H1 (cell line): ENCODE results near the gene PKMYT1. TPM values are rescaled to one million over a fixed set of nuclear protein-coding genes. Genes with fewer than 3 reads are reported as not detected.

Experiments
- CTCF ChIA-PET: fragments of 300-600 bp; sonication (Branson Sonifier 250); formaldehyde crosslinking; loops from one replicate; lab custom pipeline; 2021; ENCODE audit not compliant: partially characterized antibody; lab: Charles Lee
- POLR2A ChIA-PET: fragments of 300-600 bp; sonication (Branson Sonifier 250); formaldehyde crosslinking; loops from one replicate; lab custom pipeline; 2021; ENCODE audit warnings: inconsistent platforms; ENCODE audit not compliant: partially characterized antibody; lab: Charles Lee
- DNase-seq, 2 experiments: peaks; one replicate each; pipeline versions ENCODE4 v3.0.0 to v3.0.0-alpha.2; 2010 to 2022; ENCODE audit warnings: low spot score in 2 of 2, low read depth in 1 of 2, mixed read lengths in 1 of 2
- FAIRE-seq: peaks from 2 replicates; lab custom pipeline; 2011; peaks lifted over from hg19 to GRCh38; lab: Jason Lieb, UNC
- H2AFZ ChIP-seq: 2 replicates; pipeline ENCODE4 v1.8.1; 2012; ENCODE audit warnings: low read length, inconsistent platforms
- H2AK5ac ChIP-seq: 2 replicates; pipeline ENCODE4 v1.6.1; 2013; ENCODE audit warnings: low read depth, low read length
- H2BK120ac ChIP-seq: replicated peaks from 2 replicates; pipeline ENCODE3; 2013; ENCODE audit warnings: low read depth, low read length, inconsistent platforms
- H2BK12ac ChIP-seq: 2 replicates; pipeline ENCODE4 v1.6.1; 2013; ENCODE audit warnings: low read depth, low read length
- H2BK15ac ChIP-seq: 2 replicates; pipeline ENCODE4 v1.6.1; 2013; ENCODE audit warnings: low read length
- H2BK20ac ChIP-seq: 2 replicates; pipeline ENCODE4 v1.6.1; 2013; ENCODE audit warnings: low read length
- H2BK5ac ChIP-seq: 2 replicates; pipeline ENCODE4 v1.6.1; 2013; ENCODE audit warnings: low read depth, low read length
- H3K14ac ChIP-seq: 2 replicates; pipeline ENCODE4 v1.6.1; 2013; ENCODE audit warnings: inconsistent platforms; ENCODE audit not compliant: insufficient read length
- H3K18ac ChIP-seq: 2 replicates; pipeline ENCODE4 v1.6.1; 2013; ENCODE audit warnings: low read length; ENCODE audit errors: extremely low read depth
- H3K23ac ChIP-seq: 2 replicates; pipeline ENCODE4 v1.6.1; 2013; ENCODE audit warnings: inconsistent platforms; ENCODE audit not compliant: insufficient read length
- H3K23me2 ChIP-seq: 2 replicates; pipeline ENCODE4 v1.6.1; 2013; ENCODE audit warnings: low read depth, low read length
- H3K27ac ChIP-seq: 2 replicates; pipeline ENCODE4 v1.6.1; 2011; ENCODE audit warnings: low read depth, low read length, inconsistent platforms
- H3K27me3 ChIP-seq, 4 experiments: replicated peaks in 1 of 4; 1 replicate in 1 of 4; 2 replicates in 3 of 4; pipeline versions ENCODE4 v1.6.1 to v1.8.1; 2011 to 2013; ENCODE audit warnings: low read length in 3 of 4, mild to moderate bottlenecking in 3 of 4, inconsistent platforms in 2 of 4, mixed read lengths in 2 of 4, moderate library complexity in 1 of 4; ENCODE audit not compliant: control insufficient read depth in 3 of 4, insufficient read depth in 3 of 4; ENCODE audit errors: extremely low read depth in 1 of 4
- H3K36me3 ChIP-seq, 4 experiments: 2 replicates each; pipeline versions ENCODE4 v1.6.1 to v1.8.1; 2011 to 2013; ENCODE audit warnings: mild to moderate bottlenecking in 4 of 4, low read length in 3 of 4, moderate library complexity in 2 of 4, control low read depth in 1 of 4, inconsistent platforms in 1 of 4; ENCODE audit not compliant: insufficient read depth in 4 of 4, control insufficient read depth in 2 of 4
- H3K4ac ChIP-seq: replicated peaks from 2 replicates; pipeline ENCODE3; 2013; ENCODE audit warnings: low read length, low read depth, mixed read lengths, inconsistent platforms; ENCODE audit not compliant: insufficient read length
- H3K4me1 ChIP-seq, 4 experiments: replicated peaks in 1 of 4; 1 replicate in 1 of 4; 2 replicates in 3 of 4; pipeline versions ENCODE4 v1.6.1 to v1.8.1; 2011 to 2013; ENCODE audit warnings: low read length in 3 of 4, inconsistent platforms in 2 of 4, mixed read lengths in 1 of 4; ENCODE audit not compliant: insufficient read depth in 4 of 4, control insufficient read depth in 3 of 4
- H3K4me2 ChIP-seq, 2 experiments: 2 replicates each; pipeline versions ENCODE4 v1.6.1 to v1.8.1; 2011 to 2013; ENCODE audit warnings: low read depth in 2 of 2, low read length in 2 of 2, control low read depth in 1 of 2, inconsistent platforms in 1 of 2, mild to moderate bottlenecking in 1 of 2; ENCODE audit not compliant: insufficient read depth in 1 of 2
- H3K4me3 ChIP-seq, 4 experiments: fragments of 200-600, 300-600 bp in 1 of 4; sonication (generic), shearing (Covaris generic), sonication (Bioruptor Twin) in 1 of 4; 2 replicates each; pipeline versions ENCODE4 v1.5.1 to v1.8.1; 2011 to 2016; ENCODE audit warnings: low read length in 4 of 4, low read depth in 3 of 4, control low read depth in 2 of 4, inconsistent platforms in 2 of 4, mild to moderate bottlenecking in 2 of 4, mixed read lengths in 1 of 4, moderate library complexity in 1 of 4; ENCODE audit not compliant: insufficient read depth in 2 of 4; ENCODE audit errors: extremely low read depth in 1 of 4
- H3K56ac ChIP-seq: replicated peaks from 2 replicates; pipeline ENCODE3; 2013; ENCODE audit warnings: low read depth, mild to moderate bottlenecking, mixed read lengths, low read length, inconsistent platforms; ENCODE audit not compliant: insufficient read length
- H3K79me1 ChIP-seq: 2 replicates; pipeline ENCODE4 v1.6.1; 2013; ENCODE audit warnings: low read depth, low read length, control low read depth
- H3K79me2 ChIP-seq, 2 experiments: 2 replicates each; pipeline versions ENCODE4 v1.6.1 to v1.8.1; 2012 to 2013; ENCODE audit warnings: low read length in 2 of 2, mild to moderate bottlenecking in 2 of 2, inconsistent platforms in 1 of 2; ENCODE audit not compliant: insufficient read depth in 2 of 2, control insufficient read depth in 1 of 2
- H3K9ac ChIP-seq, 4 experiments: replicated peaks in 1 of 4; 1 replicate in 1 of 4; 2 replicates in 3 of 4; pipeline versions ENCODE4 v1.6.1 to v1.8.1; 2011 to 2013; ENCODE audit warnings: low read depth in 3 of 4, low read length in 3 of 4, control low read depth in 2 of 4, mild to moderate bottlenecking in 2 of 4, moderate library complexity in 2 of 4, inconsistent platforms in 1 of 4; ENCODE audit errors: extremely low read depth in 1 of 4
- H3K9me3 ChIP-seq, 2 experiments: 2 replicates each; pipeline versions ENCODE4 v1.6.1 to v1.8.1; 2012 to 2013; ENCODE audit warnings: mild to moderate bottlenecking in 2 of 2, moderate library complexity in 2 of 2, control low read depth in 1 of 2, inconsistent platforms in 1 of 2, low read depth in 1 of 2, low read length in 1 of 2, mixed read lengths in 1 of 2; ENCODE audit not compliant: insufficient read depth in 2 of 2
- H4K20me1 ChIP-seq, 2 experiments: replicated peaks in 1 of 2; 2 replicates each; pipeline versions ENCODE3 to v1.8.1; 2011 to 2013; ENCODE audit warnings: inconsistent platforms in 2 of 2, low read length in 2 of 2, mild to moderate bottlenecking in 1 of 2; ENCODE audit not compliant: insufficient read depth in 2 of 2, control insufficient read depth in 1 of 2
- H4K5ac ChIP-seq: 2 replicates; pipeline ENCODE4 v1.6.1; 2013; ENCODE audit warnings: low read length, low read depth, mixed read lengths, inconsistent platforms; ENCODE audit not compliant: insufficient read length
- H4K8ac ChIP-seq: 2 replicates; pipeline ENCODE4 v1.8.0; 2013; ENCODE audit warnings: mild to moderate bottlenecking, moderate library complexity, low read length, inconsistent platforms; ENCODE audit not compliant: insufficient read depth; ENCODE audit errors: extremely low read depth
- H4K91ac ChIP-seq: replicated peaks from 2 replicates; pipeline ENCODE3; 2013; ENCODE audit warnings: low read length, mixed read lengths, inconsistent platforms; ENCODE audit not compliant: insufficient read length
- CHD1 ChIP-seq: IDR thresholded peaks from 2 replicates; pipeline ENCODE4 v1.6.1; 2012; ENCODE audit warnings: low read depth, low read length, improper control_type of control experiment
- CTBP2 ChIP-seq: IDR thresholded peaks from 2 replicates; pipeline ENCODE4 v1.7.0; 2011; ENCODE audit warnings: borderline replicate concordance, mild to moderate bottlenecking, moderate library complexity, mixed read lengths, low read length; ENCODE audit not compliant: insufficient read depth, insufficient read length
- FOSL1 ChIP-seq: IDR thresholded peaks from 2 replicates; pipeline ENCODE4 v1.6.1; 2011; ENCODE audit warnings: mild to moderate bottlenecking, low read depth, low read length, moderate library complexity; ENCODE audit not compliant: insufficient read depth
- POLR2A ChIP-seq, 2 experiments: IDR thresholded peaks; 1 replicate in 1 of 2; 2 replicates in 1 of 2; pipeline ENCODE4 v1.6.1; 2011; ENCODE audit warnings: low read depth in 2 of 2, low read length in 2 of 2, mild to moderate bottlenecking in 2 of 2; ENCODE audit errors: control extremely low read depth in 1 of 2
- POLR2AphosphoS5 ChIP-seq: IDR thresholded peaks from 2 replicates; pipeline ENCODE4 v1.6.1; 2011; ENCODE audit warnings: low read depth, low read length
- RAD21 ChIP-seq, 2 experiments: IDR thresholded peaks in 1 of 2; conservative IDR thresholded peaks in 1 of 2; 2 replicates each; pipeline ENCODE4 v1.6.1; 2011; ENCODE audit warnings: low read depth in 2 of 2, low read length in 2 of 2, improper control_type of control experiment in 1 of 2, inconsistent platforms in 1 of 2, mild to moderate bottlenecking in 1 of 2, moderate library complexity in 1 of 2
- SAP30 ChIP-seq: fragments of 300-600 bp; sonication (generic); IDR thresholded peaks from 2 replicates; pipeline ENCODE4 v1.7.1; 2012; ENCODE audit warnings: low read length, moderate library complexity, mild to moderate bottlenecking, inconsistent platforms; ENCODE audit not compliant: insufficient read depth, insufficient replicate concordance
- SIN3A ChIP-seq, 2 experiments: IDR thresholded peaks in 1 of 2; conservative IDR thresholded peaks in 1 of 2; 2 replicates each; pipeline ENCODE4 v1.6.1; 2011 to 2012; ENCODE audit warnings: low read length in 2 of 2, improper control_type of control experiment in 1 of 2, low read depth in 1 of 2, mild to moderate bottlenecking in 1 of 2
- SP2 ChIP-seq: IDR thresholded peaks from 2 replicates; pipeline ENCODE4 v1.6.1; 2012; ENCODE audit warnings: mild to moderate bottlenecking, low read length, inconsistent platforms
- TAF1 ChIP-seq: IDR thresholded peaks from 2 replicates; pipeline ENCODE4 v1.6.1; 2011; ENCODE audit warnings: mild to moderate bottlenecking, low read depth, low read length
- TAF7 ChIP-seq: optimal IDR thresholded peaks from 2 replicates; pipeline ENCODE3; 2011; ENCODE audit warnings: low read depth, mild to moderate bottlenecking, inconsistent platforms, low read length, moderate library complexity, borderline replicate concordance
- TBP ChIP-seq: IDR thresholded peaks from 2 replicates; pipeline ENCODE4 v1.6.1; 2011; ENCODE audit warnings: low read depth, low read length, improper control_type of control experiment
- YY1 ChIP-seq: IDR thresholded peaks from 2 replicates; pipeline ENCODE4 v1.6.1; 2011; ENCODE audit warnings: low read depth, mild to moderate bottlenecking, low read length
- WGBS, 2 experiments: shearing (Covaris generic) in 1 of 2; methylation state at CpG; one replicate each; pipeline versions ENCODE4 v1.1.6 to v1.1.7; 2013 to 2015; ENCODE audit warnings: low lambda C conversion rate in 2 of 2, mixed read lengths in 2 of 2, inconsistent platforms in 1 of 2, low coverage in 1 of 2, missing lambda C conversion rate in 1 of 2; ENCODE audit not compliant: insufficient replicate concordance in 2 of 2, insufficient coverage in 1 of 2, insufficient read length in 1 of 2; ENCODE audit errors: extremely low coverage in 1 of 2, missing lambda C conversion rate in 1 of 2; 5-methylcytosine and 5-hydroxymethylcytosine counted together
- polyA plus RNA-seq, 7 experiments: library from polyadenylated mRNA; depleted of rRNA in 3 of 7; stranded (reverse) in 5 of 7; unstranded in 2 of 7; fragments of >200 nt in 5 of 7; fragments of 200-250 nt in 2 of 7; gene quantifications; 1 replicate in 5 of 7; 2 replicates in 1 of 7; 4 replicates in 1 of 7; pipeline versions ENCODE4 v1.2.1 to v1.2.3, GENCODE V29; 2011 to 2013; ENCODE audit warnings: missing spikeins in 2 of 7, mixed read lengths in 2 of 7
- total RNA-seq: library from RNA; stranded (reverse); fragmentation: NEBNext Ultra II Directional; extraction: Animal tissue kit (Norgen Biotek cat#: 25700); gene quantifications from 2 replicates; pipeline ENCODE4 v1.2.1, GENCODE V29; 2021

Gene PKMYT1
- total and polyA plus RNA-seq, 2 of the 8 experiments (the other 6 are each of a cell fraction or from before 2014, with no cell fraction given): 74.7 to 85.2 TPM

GRCh38 chr16:3001316-3001715 is 21.1 kb upstream of the PKMYT1 start:
- Histone ChIP-seq H2BK15ac (peak overlapping the region; percentile 81; the same call in 1 of the 2 replicates), H2BK5ac (no peak overlapping the region; the same call in 1 of the 2 replicates), H2AFZ (no peak overlapping the region), H3K4me1 (peaks cover 0 to 31% (median 13%) of the 10 kb centered on the region in 4 experiments; a peak in 6 of 7 replicates), H4K20me1 (peaks cover 0 to 2% of the 10 kb centered on the region in 2 experiments), H3K9ac (no peak overlapping the region), H3K79me1 (no peaks in the 10 kb centered on the region), H3K4ac (no peak overlapping the region), H3K23me2 (peaks cover 3% of the 10 kb centered on the region), H4K8ac (no peak overlapping the region), H3K36me3 (peaks cover 0 to under 1% (median 0%) of the 10 kb centered on the region in 4 experiments; a peak in 1 of 8 replicates), H3K79me2 (0 out of 4 replicates have a peak, but pooled peaks cover 0 to 2% of the 10 kb centered on the region in 2 experiments), H3K18ac (peak overlapping the region; percentile 71), H3K27me3 (no peaks in the 10 kb centered on the region), H3K4me2 (no peak overlapping the region), H2BK120ac (no peak overlapping the region), H3K14ac (no peak overlapping the region), H3K56ac (no peak overlapping the region), H2BK20ac (no peak overlapping the region), H2AK5ac (0 out of 2 replicates have a peak overlapping the region, but pooled peaks have one; percentile 75), H4K91ac (peak overlapping the region; percentile 26), H3K4me3 (no peak overlapping the region), H3K9me3 (no peaks in the 10 kb centered on the region), H4K5ac (no peak overlapping the region), H2BK12ac (peak overlapping the region; percentile 22; the same call in 1 of the 2 replicates), H3K27ac (no peak overlapping the region), H3K23ac (no peak overlapping the region)
- POLR2A ChIA-PET: interaction anchor here (0.7 to 35.7 kb wide), 9 partner anchors 8 to 46 kb away, joined by 3 to 1808 read pairs (median 11); partner anchors contain the start of genes BICDL2, CLDN6, CLDN9 and HCFC1R1
- DNase-seq (no peak), FAIRE-seq (no peak)
- 82% methylated on average over 12 of the region's 12 CpGs; no CpG with 5 or more reads in 1 of the 2 experiments for WGBS, 2 experiments
- CTCF ChIA-PET: interaction anchor here (1.3 to 17.3 kb wide), 11 partner anchors 10 to 105 kb away, joined by 3 to 639 read pairs (median 8); partner anchors contain the start of genes BICDL2, CLDN6, CLDN9 and HCFC1R1
- no peak for TF ChIP-seq SIN3A (conservative IDR thresholded peaks at IDR 0.05 in 1 of 2, IDR thresholded peaks at IDR 0.05 in 1 of 2; ENCODE audit: low read depth in 1 of 2, low read length in 2 of 2)
- no peak for TF ChIP-seq POLR2A (IDR thresholded peaks at IDR 0.05; ENCODE audit: control extremely low read depth in 1 of 2, low read depth in 2 of 2, low read length in 2 of 2)
- no peak for TF ChIP-seq POLR2AphosphoS5
- no peak for TF ChIP-seq TBP
- TF ChIP-seq YY1: no peak
- no peak for TF ChIP-seq SAP30
- no peak for TF ChIP-seq TAF7
- TF ChIP-seq CTBP2: no peak
- TF ChIP-seq FOSL1: no peak
- no peak for TF ChIP-seq RAD21 (IDR thresholded peaks at IDR 0.05 in 1 of 2, conservative IDR thresholded peaks at IDR 0.05 in 1 of 2; ENCODE audit: low read depth in 2 of 2, low read length in 2 of 2)
- TF ChIP-seq SP2: no peak
- no peak for TF ChIP-seq CHD1
- no peak for TF ChIP-seq TAF1
